ENCODE results near the gene TCF4.

- 0 out of 2 replicates have a peak, but pooled peaks have one; percentile 14 for TF ChIP-seq CTCF (conservative IDR thresholded peaks at IDR 0.05; ENCODE audit: low read length)
- TF ChIP-seq EZH2phosphoT487 (IDR thresholded peaks at IDR 0.05; ENCODE audit: borderline replicate concordance): no peak
Measured at GRCh38 chr18:55338978-55339650, 248.9 kb downstream of the TCF4 start.

Measured in Loucy (cell line).